ENCODE results near the gene CENPC.

DNA sequence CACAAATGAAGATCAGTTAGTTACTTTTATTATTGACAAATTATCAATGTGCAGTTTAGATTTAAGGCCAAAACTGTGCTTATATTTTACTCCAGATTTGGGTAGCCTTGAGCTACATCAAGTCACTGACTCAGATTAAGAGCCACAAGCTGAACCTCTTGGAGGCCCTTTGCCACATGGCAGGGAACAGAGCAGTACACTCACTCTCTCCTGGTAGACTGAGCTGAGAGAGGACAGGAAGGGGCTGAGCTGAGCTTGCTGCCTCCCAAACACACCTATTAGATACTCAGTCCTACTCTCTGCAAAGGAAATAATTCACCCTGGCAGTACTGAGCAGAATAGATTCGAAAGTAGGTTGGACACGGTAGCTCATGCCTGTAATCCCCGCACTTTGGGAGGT lies 21.0 kb upstream of the CENPC start:
- TF ChIP-seq ARNT (IDR thresholded peaks at IDR 0.05) (no peak), SP1 (IDR thresholded peaks at IDR 0.05) (no peak), SUZ12 (IDR thresholded peaks at IDR 0.05) (no peak), TARDBP (IDR thresholded peaks at IDR 0.05) (no peak), BHLHE40 (IDR thresholded peaks at IDR 0.05; ENCODE audit: borderline replicate concordance) (no peak), ZNF384 (IDR thresholded peaks at IDR 0.05) (no peak), FOXM1 (IDR thresholded peaks at IDR 0.05; ENCODE audit: borderline replicate concordance) (no peak), NFRKB (IDR thresholded peaks at IDR 0.05) (no peak), FOXK2 (IDR thresholded peaks at IDR 0.05) (no peak)
- TF ChIP-seq, protein P1, sequence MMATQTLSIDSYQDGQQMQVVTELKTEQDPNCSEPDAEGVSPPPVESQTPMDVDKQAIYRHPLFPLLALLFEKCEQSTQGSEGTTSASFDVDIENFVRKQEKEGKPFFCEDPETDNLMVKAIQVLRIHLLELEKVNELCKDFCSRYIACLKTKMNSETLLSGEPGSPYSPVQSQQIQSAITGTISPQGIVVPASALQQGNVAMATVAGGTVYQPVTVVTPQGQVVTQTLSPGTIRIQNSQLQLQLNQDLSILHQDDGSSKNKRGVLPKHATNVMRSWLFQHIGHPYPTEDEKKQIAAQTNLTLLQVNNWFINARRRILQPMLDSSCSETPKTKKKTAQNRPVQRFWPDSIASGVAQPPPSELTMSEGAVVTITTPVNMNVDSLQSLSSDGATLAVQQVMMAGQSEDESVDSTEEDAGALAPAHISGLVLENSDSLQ (IDR thresholded peaks at IDR 0.05): no peak

All from HEK293T (cell line).